Measurements from ENCODE around the gene CARHSP1.

DNA sequence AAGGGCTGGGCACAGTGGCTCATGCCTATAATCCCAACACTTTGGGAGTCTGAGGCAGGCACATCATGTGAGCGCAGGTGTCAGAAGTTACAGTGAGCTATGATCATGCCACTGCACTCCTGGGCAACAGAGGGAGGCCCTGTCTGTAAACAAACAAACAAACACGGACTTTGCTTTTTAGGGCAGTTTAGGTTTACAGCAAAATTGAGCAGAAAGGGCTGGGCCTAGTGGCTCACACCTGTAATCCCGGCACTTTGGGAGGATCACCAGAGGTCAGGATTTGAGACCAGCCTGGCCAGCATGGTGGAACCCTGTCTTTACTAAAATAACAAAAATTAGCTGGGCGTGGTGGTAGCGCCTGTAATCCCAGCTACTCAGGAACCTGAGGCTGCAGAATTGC lies 3.3 kb upstream of the CARHSP1 start:
- TF ChIP-seq, protein P1, sequence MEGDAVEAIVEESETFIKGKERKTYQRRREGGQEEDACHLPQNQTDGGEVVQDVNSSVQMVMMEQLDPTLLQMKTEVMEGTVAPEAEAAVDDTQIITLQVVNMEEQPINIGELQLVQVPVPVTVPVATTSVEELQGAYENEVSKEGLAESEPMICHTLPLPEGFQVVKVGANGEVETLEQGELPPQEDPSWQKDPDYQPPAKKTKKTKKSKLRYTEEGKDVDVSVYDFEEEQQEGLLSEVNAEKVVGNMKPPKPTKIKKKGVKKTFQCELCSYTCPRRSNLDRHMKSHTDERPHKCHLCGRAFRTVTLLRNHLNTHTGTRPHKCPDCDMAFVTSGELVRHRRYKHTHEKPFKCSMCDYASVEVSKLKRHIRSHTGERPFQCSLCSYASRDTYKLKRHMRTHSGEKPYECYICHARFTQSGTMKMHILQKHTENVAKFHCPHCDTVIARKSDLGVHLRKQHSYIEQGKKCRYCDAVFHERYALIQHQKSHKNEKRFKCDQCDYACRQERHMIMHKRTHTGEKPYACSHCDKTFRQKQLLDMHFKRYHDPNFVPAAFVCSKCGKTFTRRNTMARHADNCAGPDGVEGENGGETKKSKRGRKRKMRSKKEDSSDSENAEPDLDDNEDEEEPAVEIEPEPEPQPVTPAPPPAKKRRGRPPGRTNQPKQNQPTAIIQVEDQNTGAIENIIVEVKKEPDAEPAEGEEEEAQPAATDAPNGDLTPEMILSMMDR (IDR thresholded peaks at IDR 0.05; ENCODE audit: insufficient read depth, low read depth, low read length) = no peak
- TF ChIP-seq EZH2 (IDR thresholded peaks at IDR 0.05; ENCODE audit: insufficient read depth, low read length) = no peak
